GM18505 (cell line): Measurements from ENCODE around the gene PRPH.

Experiments
- ATAC-seq: cut with Tn5 transposase; IDR thresholded peaks from one replicate; pipeline ENCODE4 v1.9.1; 2021; ENCODE audit not compliant: unreplicated experiment
- POLR2A ChIP-seq: IDR thresholded peaks from 4 replicates; pipeline ENCODE4 v1.6.1; 2011; ENCODE audit warnings: borderline replicate concordance; ENCODE audit not compliant: insufficient read depth, insufficient read length; ENCODE audit errors: extremely low read depth

PRPH gene

DNA sequence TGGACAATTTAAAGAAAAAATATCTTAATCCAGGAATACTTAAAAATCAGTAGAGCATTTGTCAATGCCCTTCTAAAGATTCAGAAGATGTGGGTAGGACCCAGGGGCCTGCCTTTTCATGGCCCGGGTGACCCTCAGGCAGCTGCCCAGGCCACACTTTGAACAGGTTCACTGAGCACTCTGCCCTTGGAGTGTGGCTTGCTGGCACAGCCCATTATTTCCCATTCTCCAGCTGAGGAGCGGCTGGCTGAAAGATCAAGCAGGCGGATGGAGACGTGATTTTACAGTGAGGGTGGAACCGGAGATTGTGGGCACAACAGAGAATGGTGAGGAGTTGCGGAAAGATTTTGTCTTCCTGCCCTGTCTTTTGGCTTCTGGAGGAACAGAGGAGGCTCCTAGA, 7.1 kb upstream of the PRPH start:
- TF ChIP-seq POLR2A, result no peak
- no peak for ATAC-seq

DNA sequence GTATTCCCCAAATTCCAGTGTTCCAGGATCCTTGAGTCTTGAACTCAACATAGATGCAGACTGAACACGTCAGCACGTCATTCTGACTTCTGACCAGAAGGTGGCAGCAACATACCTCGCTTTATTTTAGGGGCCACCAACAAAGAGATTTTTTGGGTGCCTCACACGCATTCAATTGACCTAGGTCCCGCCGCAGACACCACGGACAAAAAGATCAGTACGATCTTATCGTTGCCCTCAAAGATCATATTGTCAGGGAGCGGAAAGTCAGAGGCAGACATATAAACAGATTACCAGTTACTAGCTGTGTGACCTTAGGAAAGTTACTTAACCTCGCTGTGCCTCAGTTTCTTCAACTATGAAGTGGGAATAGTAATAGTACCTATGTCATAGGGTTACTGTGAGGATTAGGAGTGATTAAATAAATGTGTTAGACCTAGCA, 6.5 kb upstream of the PRPH start:
- ATAC-seq, result no peak
- TF ChIP-seq POLR2A, result no peak

DNA sequence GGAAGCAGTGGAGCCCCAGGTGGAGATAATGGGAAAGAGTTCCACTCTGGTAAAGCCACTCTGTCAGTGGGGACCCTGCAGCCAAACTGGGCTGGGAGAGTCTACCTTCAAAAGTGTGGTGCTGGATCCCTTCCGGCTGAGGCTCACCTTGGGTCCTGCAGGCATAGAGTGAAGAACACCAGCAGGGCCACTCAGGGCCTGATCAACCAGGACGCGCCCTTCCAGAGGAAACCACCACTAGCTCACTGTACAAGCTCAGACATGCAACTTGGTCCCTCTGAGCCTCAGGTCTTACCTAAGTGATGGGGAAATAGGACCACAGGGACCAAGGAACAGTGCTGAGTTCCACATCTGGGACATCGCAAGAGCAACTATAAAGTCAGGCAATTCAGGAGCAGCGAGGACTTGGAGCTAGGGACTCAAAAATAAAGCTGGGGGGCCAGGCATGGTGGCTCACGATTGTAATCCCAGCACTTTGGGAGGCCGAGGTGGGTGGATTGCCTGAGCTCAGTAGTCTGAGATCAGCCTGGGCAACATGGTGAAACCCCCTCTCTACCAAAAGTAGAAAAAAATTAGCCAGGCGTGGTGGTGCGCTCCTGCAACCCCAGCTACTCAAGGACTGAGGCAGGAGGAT, 5.9 kb upstream of the PRPH start:
- no peak for ATAC-seq
- no peak for TF ChIP-seq POLR2A

DNA sequence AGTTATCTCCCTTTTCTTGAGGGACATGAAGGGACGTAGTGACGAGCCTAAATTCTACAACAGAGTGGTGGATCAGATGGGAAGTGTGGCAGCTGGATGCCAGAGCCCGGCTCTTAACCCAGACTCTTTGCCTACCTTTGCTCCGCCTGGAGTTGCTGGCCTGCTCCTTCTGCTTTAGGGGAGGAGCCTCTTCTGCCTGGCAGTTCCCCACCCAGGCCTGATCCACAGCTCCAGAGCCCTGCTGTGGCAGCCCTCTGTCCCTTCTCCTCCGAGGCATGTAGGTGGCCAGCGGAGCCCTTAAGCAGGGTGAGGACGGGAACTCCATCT, 2.3 kb upstream of the PRPH start:
- TF ChIP-seq POLR2A, result no peak
- ATAC-seq, result no peak

DNA sequence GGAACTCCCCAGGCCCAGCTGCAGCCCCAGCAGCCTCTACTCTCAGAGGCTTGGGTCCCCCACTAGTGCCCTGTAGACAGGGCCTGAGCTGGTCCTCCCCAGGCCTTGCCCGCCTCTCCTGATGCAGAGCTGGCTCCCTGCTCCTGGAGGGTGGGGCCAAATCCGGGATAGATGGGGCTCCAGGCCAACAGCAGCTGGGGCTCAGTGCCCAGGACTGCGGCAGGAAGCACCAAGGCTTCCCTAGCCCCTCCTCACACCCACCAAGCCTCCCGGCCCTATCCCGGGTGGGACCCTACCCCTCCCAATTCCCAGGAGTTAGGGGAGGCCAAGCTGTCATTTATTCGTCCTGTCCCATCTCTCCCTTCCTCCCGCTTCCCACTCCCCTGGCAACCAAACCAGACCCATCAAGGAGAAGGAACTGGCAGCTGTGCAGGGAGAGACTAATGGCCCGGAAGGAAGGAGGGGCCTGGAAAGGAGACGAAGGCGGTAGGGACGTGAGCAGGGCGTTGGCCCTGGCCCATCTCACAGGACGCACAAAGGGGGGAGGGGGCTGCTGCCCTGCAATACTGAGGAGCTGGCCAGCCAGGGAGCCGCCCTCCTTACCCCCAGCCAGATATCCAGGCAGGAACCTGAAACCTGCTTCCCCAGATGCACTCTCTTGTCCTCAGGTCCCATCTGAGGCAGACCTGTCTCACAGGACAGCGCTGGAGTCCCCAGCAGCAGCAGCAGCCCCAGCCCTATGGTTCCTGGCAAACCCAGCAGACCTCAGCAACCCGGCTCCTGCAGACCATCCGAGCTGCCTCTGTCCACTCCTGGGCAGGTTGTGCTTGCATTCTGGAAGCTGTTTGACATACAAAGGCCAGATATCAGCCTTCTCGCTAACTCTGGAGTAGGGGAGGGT, 1.6 kb upstream of the PRPH start:
- no peak for TF ChIP-seq POLR2A

DNA sequence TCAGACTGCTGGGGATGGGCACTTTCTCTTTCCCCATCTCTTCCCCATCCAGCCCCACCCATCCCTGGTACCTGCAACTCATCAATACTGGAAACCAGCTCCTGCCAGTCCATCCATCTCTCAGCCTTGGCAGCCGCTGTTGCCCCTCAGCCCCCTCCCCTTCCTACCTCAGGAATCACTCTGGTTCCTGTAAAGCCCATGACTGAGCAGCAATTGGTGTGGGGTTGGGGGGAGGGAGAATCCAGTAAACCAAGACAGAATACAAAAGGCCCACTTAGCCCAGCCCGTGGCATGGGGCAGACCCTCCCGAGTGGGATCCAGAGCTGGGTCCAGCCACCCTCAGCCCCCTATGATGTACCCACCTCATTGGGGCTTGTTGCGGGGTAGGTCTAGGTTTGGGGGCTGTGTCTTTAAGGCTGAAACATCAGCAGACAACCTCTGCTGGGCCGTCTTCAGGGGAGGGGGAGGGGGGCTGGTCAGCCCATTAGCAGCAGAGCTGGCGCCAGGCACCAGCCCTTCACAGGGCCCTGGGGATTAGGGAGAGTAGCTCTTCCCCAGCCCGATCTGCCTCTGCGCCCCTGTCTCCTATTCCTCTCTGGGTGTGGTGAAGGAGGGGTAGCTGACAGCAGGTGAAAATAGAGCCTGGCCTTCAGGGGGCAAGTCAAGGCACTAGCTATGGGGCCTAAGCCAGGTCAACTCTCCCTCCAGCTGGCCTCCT, 702 bp upstream of the PRPH start:
- ATAC-seq, result no peak

More for the DNA sequence above, 1.6 kb upstream of the PRPH start:
- ATAC-seq, result no peak

DNA sequence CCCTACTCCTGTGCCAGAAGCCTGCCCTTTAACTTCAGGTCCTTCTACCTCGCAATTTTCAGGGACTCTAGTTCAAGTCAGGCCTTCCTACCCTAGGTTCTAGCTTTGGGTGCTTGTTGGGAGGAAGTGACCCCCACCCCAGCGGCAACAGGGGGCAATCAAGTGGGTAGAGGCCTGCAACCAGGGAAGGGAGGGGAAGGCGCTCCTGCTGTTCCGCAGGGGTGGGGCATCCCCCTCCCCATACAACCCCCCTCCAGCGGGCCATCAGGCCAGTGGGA, 204 bp upstream of the PRPH start:
- ATAC-seq, result no peak
- TF ChIP-seq POLR2A, result no peak

More for the DNA sequence above, 702 bp upstream of the PRPH start:
- TF ChIP-seq POLR2A, result no peak

DNA sequence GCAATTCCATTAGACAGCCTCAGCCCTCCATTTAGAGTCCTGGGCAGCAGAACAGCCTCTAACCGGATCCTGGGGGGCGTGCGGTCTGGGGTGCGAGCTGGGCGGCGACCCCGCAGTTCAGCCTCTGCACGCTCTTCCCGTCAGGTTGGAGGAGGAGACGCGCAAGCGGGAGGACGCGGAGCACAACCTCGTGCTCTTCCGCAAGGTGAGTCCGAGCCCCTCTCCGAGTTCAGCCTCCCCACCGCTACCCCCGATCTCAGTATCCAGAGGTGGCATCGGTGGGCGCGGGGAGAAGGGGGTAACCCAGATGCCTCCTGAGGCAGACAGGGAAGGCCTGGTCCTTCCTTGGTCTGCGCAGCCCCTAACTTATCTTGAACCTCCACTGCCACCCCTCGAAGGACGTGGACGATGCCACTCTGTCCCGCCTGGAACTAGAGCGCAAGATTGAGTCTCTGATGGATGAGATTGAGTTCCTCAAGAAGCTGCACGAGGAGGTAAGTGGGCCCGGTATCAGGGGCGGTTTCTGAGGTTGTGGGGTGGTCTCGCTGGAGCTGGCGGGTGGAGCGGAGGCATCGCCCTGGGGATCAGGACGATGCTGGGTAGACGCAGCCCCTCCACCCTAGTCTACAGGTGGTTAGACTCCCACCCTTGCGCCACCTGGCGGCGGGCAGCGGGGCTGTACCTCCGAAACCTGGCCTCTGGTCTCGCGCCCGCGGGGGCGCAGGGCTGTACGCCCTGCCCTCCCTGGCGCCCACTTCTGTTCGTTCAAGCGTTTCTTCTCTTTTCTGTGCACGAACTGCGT, 1.3 kb downstream of the PRPH start:
- TF ChIP-seq POLR2A, result no peak

DNA sequence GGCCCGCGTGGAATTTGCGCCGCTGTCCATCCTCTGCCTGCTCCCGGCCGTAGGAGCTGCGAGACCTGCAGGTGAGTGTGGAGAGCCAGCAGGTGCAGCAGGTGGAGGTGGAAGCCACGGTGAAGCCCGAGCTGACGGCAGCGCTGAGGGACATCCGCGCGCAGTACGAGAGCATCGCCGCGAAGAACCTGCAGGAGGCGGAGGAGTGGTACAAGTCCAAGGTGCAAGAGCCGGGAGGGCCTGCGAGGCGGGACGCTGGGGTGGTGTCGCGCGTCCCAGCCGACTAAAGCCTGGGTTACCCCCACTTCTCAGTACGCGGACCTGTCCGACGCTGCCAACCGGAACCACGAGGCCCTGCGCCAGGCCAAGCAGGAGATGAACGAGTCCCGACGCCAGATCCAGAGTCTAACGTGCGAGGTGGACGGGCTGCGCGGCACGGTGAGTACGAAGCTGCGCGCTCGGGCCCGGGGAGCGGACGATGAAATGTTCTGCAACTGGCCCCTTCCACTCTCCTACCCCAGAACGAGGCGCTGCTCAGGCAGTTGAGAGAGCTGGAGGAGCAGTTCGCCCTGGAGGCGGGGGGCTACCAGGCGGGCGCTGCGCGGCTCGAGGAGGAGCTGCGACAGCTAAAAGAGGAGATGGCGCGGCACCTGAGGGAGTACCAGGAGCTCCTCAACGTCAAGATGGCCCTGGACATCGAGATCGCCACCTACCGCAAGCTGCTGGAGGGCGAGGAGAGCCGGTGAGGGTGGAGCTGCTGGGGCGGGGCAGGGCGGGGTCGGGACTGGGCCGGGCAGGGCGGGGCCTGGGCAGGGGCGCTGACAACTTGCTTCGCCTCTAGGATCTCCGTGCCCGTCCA, 2.1 kb downstream of the PRPH start:
- no peak for ATAC-seq
- TF ChIP-seq POLR2A, result no peak

More for the DNA sequence above, 1.3 kb downstream of the PRPH start:
- ATAC-seq, result no peak

DNA sequence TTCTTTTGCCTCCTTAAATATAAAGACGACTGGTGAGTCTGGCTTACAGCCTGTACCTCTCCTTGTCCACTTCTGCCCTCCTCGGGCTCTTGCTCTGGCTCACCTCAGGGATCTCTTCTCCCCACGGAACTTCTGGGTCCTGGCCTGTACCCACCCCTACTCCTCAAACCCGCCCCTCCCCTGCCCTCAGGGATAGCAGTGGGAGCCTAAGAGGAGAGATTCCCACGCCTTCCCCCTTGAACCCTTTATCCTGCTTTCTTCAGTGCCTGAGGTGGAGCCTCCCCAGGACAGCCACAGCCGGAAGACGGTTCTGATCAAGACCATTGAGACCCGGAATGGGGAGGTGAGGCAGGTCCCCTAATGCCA, 2.7 kb downstream of the PRPH start:
- no peak for ATAC-seq
- TF ChIP-seq POLR2A, result no peak

DNA sequence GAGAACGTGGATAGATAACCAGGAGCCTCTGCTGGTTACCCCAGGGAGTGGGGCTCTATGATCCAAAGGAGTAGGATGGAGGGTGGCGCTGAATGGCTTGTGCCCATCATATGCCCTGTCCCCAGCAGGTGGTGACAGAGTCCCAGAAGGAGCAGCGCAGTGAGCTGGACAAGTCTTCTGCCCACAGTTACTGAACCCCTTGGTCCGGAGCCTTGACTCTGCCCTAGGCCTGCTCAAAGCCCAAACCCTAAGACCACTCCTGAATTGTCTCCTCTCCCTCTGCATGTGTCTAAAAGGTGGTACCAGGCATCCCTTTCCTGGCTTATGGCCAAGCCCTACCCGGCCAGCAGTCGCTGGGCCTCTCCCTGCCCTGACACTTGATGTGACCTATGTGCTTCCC, 3.2 kb downstream of the PRPH start:
- TF ChIP-seq POLR2A, result no peak
- no peak for ATAC-seq

DNA sequence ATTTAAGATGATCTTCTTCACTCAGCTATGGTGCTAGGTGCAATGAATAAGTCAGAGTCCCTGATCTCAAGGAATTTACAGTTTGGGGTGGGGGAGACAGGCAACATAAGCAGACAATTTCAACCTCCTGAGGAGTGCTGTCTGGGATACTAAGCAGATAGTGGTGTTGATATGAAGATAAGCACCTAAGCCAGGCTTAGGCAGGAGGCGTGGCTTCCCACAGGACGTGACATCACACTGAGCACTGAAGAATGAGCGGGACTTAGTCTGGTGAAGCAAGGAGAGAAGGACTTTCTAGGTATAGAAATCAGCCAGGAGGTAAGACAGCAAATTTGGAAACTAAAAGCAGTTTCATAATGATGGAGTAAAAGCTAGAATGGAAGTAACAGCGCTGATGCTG, 6.8 kb downstream of the PRPH start:
- no peak for ATAC-seq

DNA sequence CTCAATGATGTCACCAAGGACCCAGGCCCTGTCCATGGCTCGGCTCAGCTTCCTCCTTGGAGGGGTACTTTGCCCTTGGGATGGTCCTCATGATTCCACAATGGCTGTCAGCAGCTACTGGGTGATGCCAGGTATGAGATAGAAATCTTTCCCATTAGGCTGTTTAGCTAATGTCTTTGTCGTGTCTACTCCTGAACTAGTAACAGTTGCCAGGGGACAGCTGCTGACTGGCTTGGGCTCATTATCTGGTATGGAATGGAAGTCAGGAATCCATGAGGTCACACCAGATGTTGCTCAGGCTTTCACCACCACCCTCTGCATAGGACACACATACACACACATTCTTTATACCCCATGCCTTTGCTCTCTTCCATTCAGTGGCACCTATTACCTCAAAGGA, 9.2 kb downstream of the PRPH start:
- TF ChIP-seq POLR2A, result no peak
- ATAC-seq, result no peak

More for the DNA sequence above, 6.8 kb downstream of the PRPH start:
- TF ChIP-seq POLR2A, result no peak
